ENCODE results near the gene IMPDH1.

- TF ChIP-seq CTCF (conservative IDR thresholded peaks at IDR 0.05) (no peak), EZH2 (IDR thresholded peaks at IDR 0.05; ENCODE audit: low read depth) (no peak)
Measured at GRCh38 chr7:128365432-128365831, 44.4 kb downstream of the IMPDH1 start.

All from PC-9 (cell line).